ENCODE data around the gene SLFNL1. TPM values are rescaled to one million over a fixed set of nuclear protein-coding genes. Genes with fewer than 3 reads are reported as not detected.

SLFNL1 gene
- total RNA-seq, 1 experiment from 2014 or later: 0.18 TPM

- CTCF ChIA-PET: no interaction called here
- no peaks in the 10 kb centered on the region for H3K36me3 ChIP-seq (ENCODE audit: control insufficient read depth, insufficient read depth, low read length)
Measured at GRCh38 chr1:41013796-41014195, 7.7 kb downstream of the SLFNL1 start.

DNA sequence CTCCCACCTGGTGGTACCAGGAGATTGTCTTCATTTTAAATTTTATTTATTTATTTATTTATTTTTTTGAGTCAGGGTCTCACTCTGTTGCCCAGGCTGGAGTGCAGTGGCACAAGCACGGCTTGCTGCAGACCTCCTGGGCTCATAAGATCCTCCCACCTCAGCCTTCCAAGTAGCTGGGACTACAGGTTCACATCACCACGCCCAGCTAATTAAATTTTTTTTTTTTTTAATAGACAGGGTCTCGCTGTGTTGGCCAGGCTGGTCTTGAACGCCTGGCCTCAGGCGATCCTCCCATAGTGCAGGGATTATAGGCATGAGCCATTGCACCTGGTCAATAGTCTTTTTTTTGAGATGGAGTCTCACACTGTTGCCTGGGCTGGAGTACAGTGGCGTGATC is 8.5 kb downstream of the SLFNL1 start:
- intact Hi-C loops (cut with micrococcal nuclease; ENCODE audit: unreplicated experiment): no loop called here
- Histone ChIP-seq H3K4me3 (ENCODE audit: low read depth, low read length) (no peak overlapping the region), H3K27me3 (replicated peaks; ENCODE audit: control insufficient read depth, insufficient read depth, low read length) (no peaks in the 10 kb centered on the region), H3K36me3 (ENCODE audit: control insufficient read depth, insufficient read depth, low read length) (no peaks in the 10 kb centered on the region), H3K4me1 (no peaks in the 10 kb centered on the region), H3K9me3 (no peaks in the 10 kb centered on the region)
- Mint-ChIP-seq H3K36me3 (ENCODE audit: insufficient read depth, unreplicated experiment) (peaks cover 76% of the 10 kb centered on the region), H3K9me3 (ENCODE audit: unreplicated experiment) (no peaks in the 10 kb centered on the region), H3K4me1 (ENCODE audit: low read depth, unreplicated experiment) (no peaks in the 10 kb centered on the region), H3K4me3 (ENCODE audit: unreplicated experiment) (no peak overlapping the region), H3K27ac (ENCODE audit: unreplicated experiment) (no peak overlapping the region), H3K27me3 (ENCODE audit: insufficient read depth, unreplicated experiment) (no peaks in the 10 kb centered on the region)
- POLR2A ChIA-PET: no interaction called here
- BruUV-seq (replicated peaks): no TSS peak
- TF ChIP-seq, protein P1, sequence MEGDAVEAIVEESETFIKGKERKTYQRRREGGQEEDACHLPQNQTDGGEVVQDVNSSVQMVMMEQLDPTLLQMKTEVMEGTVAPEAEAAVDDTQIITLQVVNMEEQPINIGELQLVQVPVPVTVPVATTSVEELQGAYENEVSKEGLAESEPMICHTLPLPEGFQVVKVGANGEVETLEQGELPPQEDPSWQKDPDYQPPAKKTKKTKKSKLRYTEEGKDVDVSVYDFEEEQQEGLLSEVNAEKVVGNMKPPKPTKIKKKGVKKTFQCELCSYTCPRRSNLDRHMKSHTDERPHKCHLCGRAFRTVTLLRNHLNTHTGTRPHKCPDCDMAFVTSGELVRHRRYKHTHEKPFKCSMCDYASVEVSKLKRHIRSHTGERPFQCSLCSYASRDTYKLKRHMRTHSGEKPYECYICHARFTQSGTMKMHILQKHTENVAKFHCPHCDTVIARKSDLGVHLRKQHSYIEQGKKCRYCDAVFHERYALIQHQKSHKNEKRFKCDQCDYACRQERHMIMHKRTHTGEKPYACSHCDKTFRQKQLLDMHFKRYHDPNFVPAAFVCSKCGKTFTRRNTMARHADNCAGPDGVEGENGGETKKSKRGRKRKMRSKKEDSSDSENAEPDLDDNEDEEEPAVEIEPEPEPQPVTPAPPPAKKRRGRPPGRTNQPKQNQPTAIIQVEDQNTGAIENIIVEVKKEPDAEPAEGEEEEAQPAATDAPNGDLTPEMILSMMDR (IDR thresholded peaks at IDR 0.05; ENCODE audit: insufficient read depth in 1 of 2, low read depth in 1 of 2, low read length in 1 of 2, severe bottlenecking in 1 of 2, unreplicated experiment in 1 of 2): no peak
- no peak for DNase-seq
- CTCF ChIA-PET: no interaction called here

More at GRCh38 chr1:41013796-41014195, 7.7 kb downstream of the SLFNL1 start:
- no peaks in the 10 kb centered on the region for H3K9me3 ChIP-seq
- H3K4me3 ChIP-seq (ENCODE audit: low read depth, low read length): no peak overlapping the region
- Mint-ChIP-seq H3K4me3 (ENCODE audit: unreplicated experiment) (no peak overlapping the region), H3K27ac (ENCODE audit: unreplicated experiment) (no peak overlapping the region), H3K27me3 (ENCODE audit: insufficient read depth, unreplicated experiment) (no peaks in the 10 kb centered on the region), H3K9me3 (ENCODE audit: unreplicated experiment) (no peaks in the 10 kb centered on the region), H3K36me3 (ENCODE audit: insufficient read depth, unreplicated experiment) (peaks cover 74% of the 10 kb centered on the region), H3K4me1 (ENCODE audit: low read depth, unreplicated experiment) (no peaks in the 10 kb centered on the region)
- TF ChIP-seq, protein P1 (IDR thresholded peaks at IDR 0.05; ENCODE audit: insufficient read depth in 1 of 2, low read depth in 1 of 2, low read length in 1 of 2, severe bottlenecking in 1 of 2, unreplicated experiment in 1 of 2): no peak
- BruUV-seq (replicated peaks): no TSS peak
- H3K4me1 ChIP-seq: no peaks in the 10 kb centered on the region
- no peaks in the 10 kb centered on the region for H3K27me3 ChIP-seq (replicated peaks; ENCODE audit: control insufficient read depth, insufficient read depth, low read length)
- intact Hi-C loops (cut with micrococcal nuclease; ENCODE audit: unreplicated experiment): no loop called here
- POLR2A ChIA-PET: no interaction called here
- no peak for DNase-seq

DNA sequence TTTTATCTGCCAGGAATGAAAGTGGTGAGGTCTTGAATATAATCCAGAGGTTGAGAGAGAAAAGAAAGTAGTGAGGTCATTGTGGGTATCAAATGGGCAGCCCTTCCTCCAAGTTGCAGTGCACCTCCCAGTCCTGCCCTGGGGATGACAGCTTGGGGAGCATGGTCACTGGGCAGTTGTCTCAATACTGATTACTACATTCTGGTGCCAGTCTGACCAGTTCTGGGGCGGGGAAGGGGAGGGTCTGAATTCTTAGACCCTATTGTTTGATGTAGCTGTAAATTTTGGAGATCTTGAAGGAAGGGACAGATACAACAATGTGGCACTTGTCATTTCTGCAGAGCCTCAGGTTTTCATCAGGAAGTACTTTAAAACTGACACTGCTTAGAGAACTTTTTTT is 11.2 kb downstream of the SLFNL1 start:
- no peaks in the 10 kb centered on the region for H3K36me3 ChIP-seq (ENCODE audit: control insufficient read depth, insufficient read depth, low read length)
- H3K27me3 ChIP-seq (replicated peaks; ENCODE audit: control insufficient read depth, insufficient read depth, low read length): no peaks in the 10 kb centered on the region
- Mint-ChIP-seq H3K4me1 (ENCODE audit: low read depth, unreplicated experiment) (no peaks in the 10 kb centered on the region), H3K9me3 (ENCODE audit: unreplicated experiment) (no peaks in the 10 kb centered on the region), H3K36me3 (ENCODE audit: insufficient read depth, unreplicated experiment) (peaks cover 81% of the 10 kb centered on the region), H3K4me3 (ENCODE audit: unreplicated experiment) (no peak overlapping the region), H3K27ac (ENCODE audit: unreplicated experiment) (no peak overlapping the region), H3K27me3 (ENCODE audit: insufficient read depth, unreplicated experiment) (no peaks in the 10 kb centered on the region)
- ChIA-PET POLR2A (no interaction called here), CTCF (no interaction called here)
- no peaks in the 10 kb centered on the region for H3K9me3 ChIP-seq
- H3K4me1 ChIP-seq: no peaks in the 10 kb centered on the region
- intact Hi-C loops (cut with micrococcal nuclease; ENCODE audit: unreplicated experiment): no loop called here
- TF ChIP-seq, protein P1 (IDR thresholded peaks at IDR 0.05; ENCODE audit: insufficient read depth in 1 of 2, low read depth in 1 of 2, low read length in 1 of 2, severe bottlenecking in 1 of 2, unreplicated experiment in 1 of 2): no peak
- no peak overlapping the region for H3K4me3 ChIP-seq (ENCODE audit: low read depth, low read length)
- no TSS peak for BruUV-seq (replicated peaks)
- DNase-seq: no peak

Data from Caco-2 (cell line).